Measurements from ENCODE around the gene EIF2AK3.
A peak's percentile ranks its signal among the peaks of the same experiment; 100 is the strongest.

The EIF2AK3 gene

GRCh38 chr2:88597168-88597567 lies 30.1 kb downstream of the EIF2AK3 start:
- H3K4me3 ChIP-seq (ENCODE audit: low read depth, low read length): no peak overlapping the region
- no peak for TF ChIP-seq CTCF (IDR thresholded peaks at IDR 0.05; ENCODE audit: low read depth, low read length)
- in situ Hi-C loops (cut with HindIII; ENCODE audit: low sequenced_read_pairs): no loop called here
- DNase-seq (ENCODE audit: low read depth, low spot score): no peak

GRCh38 chr2:88596141-88596830 lies 31.0 kb downstream of the EIF2AK3 start:
- no peak overlapping the region for H3K4me3 ChIP-seq (ENCODE audit: low read depth, low read length)
- no peak for DNase-seq (ENCODE audit: low read depth, low spot score)
- TF ChIP-seq CTCF (IDR thresholded peaks at IDR 0.05; ENCODE audit: low read depth, low read length): no peak
- in situ Hi-C loops (cut with HindIII; ENCODE audit: low sequenced_read_pairs): no loop called here

GRCh38 chr2:88591698-88592097 lies 35.6 kb downstream of the EIF2AK3 start:
- DNase-seq (ENCODE audit: low read depth, low spot score): no peak
- no peak overlapping the region for H3K4me3 ChIP-seq (ENCODE audit: low read depth, low read length)
- TF ChIP-seq CTCF (IDR thresholded peaks at IDR 0.05; ENCODE audit: low read depth, low read length): no peak
- in situ Hi-C loops (cut with HindIII; ENCODE audit: low sequenced_read_pairs): no loop called here

- H3K4me3 ChIP-seq (ENCODE audit: low read depth, low read length): no peak overlapping the region
- peak; percentile 65 for DNase-seq (ENCODE audit: low read depth, low spot score)
- in situ Hi-C loops (cut with HindIII; ENCODE audit: low sequenced_read_pairs): no loop called here
- peak; percentile 75 for TF ChIP-seq CTCF (IDR thresholded peaks at IDR 0.05; ENCODE audit: low read depth, low read length)
Observed at GRCh38 chr2:88590998-88591613, 36.2 kb downstream of the EIF2AK3 start.

GRCh38 chr2:88585969-88586368 lies 41.3 kb downstream of the EIF2AK3 start:
- in situ Hi-C loops (cut with HindIII; ENCODE audit: low sequenced_read_pairs): no loop called here
- no peak for DNase-seq (ENCODE audit: low read depth, low spot score)

GRCh38 chr2:88582030-88582429 lies 45.2 kb downstream of the EIF2AK3 start:
- TF ChIP-seq CTCF (IDR thresholded peaks at IDR 0.05; ENCODE audit: low read depth, low read length): no peak
- no peak for DNase-seq (ENCODE audit: low read depth, low spot score)
- in situ Hi-C loops (cut with HindIII; ENCODE audit: low sequenced_read_pairs): no loop called here
- no peak overlapping the region for H3K4me3 ChIP-seq (ENCODE audit: low read depth, low read length)

More at GRCh38 chr2:88585969-88586368, 41.3 kb downstream of the EIF2AK3 start:
- TF ChIP-seq CTCF (IDR thresholded peaks at IDR 0.05; ENCODE audit: low read depth, low read length): no peak
- H3K4me3 ChIP-seq (ENCODE audit: low read depth, low read length): no peak overlapping the region

Measured in astrocyte of the spinal cord (primary cell).